ENCODE results near the gene UBA3.

DNA sequence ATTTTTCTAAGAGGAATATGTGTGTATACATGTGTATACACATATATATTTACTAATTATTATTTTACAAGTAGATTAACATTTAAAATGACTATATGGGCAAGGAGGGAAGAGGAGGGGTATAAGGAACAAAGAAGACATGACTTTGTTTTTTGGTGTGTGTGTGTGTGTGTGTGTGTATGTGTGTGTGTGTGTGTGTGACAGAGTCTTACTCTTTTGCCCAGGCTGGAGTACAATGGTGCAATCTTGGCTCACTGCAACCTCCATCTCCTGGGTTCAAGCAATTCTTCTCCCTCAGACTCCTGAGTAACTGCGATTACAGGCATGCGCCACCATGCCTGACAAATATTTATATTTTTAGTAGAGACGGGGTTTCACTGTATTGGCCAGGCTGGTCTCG lies 64.1 kb downstream of the UBA3 start:
- TF ChIP-seq POLR2AphosphoS5 (IDR thresholded peaks at IDR 0.05; ENCODE audit: low read length), result no peak
- TF ChIP-seq, protein P1, sequence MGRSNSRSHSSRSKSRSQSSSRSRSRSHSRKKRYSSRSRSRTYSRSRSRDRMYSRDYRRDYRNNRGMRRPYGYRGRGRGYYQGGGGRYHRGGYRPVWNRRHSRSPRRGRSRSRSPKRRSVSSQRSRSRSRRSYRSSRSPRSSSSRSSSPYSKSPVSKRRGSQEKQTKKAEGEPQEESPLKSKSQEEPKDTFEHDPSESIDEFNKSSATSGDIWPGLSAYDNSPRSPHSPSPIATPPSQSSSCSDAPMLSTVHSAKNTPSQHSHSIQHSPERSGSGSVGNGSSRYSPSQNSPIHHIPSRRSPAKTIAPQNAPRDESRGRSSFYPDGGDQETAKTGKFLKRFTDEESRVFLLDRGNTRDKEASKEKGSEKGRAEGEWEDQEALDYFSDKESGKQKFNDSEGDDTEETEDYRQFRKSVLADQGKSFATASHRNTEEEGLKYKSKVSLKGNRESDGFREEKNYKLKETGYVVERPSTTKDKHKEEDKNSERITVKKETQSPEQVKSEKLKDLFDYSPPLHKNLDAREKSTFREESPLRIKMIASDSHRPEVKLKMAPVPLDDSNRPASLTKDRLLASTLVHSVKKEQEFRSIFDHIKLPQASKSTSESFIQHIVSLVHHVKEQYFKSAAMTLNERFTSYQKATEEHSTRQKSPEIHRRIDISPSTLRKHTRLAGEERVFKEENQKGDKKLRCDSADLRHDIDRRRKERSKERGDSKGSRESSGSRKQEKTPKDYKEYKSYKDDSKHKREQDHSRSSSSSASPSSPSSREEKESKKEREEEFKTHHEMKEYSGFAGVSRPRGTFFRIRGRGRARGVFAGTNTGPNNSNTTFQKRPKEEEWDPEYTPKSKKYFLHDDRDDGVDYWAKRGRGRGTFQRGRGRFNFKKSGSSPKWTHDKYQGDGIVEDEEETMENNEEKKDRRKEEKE (IDR thresholded peaks at IDR 0.05), result no peak
